Ureter (tissue), 1 donor: ENCODE data around the gene NTN5. TPM values are rescaled to one million over a fixed set of nuclear protein-coding genes. Genes with fewer than 3 reads are reported as not detected.
"Not testable (repeated sequence)": the region's sequence is repeated elsewhere in the genome, so short reads cannot be mapped to it uniquely, and the experiment has no call there.

Source experiments
- DNase-seq: peaks from one replicate; pipeline ENCODE4 v3.0.0-alpha.2; 2020; ENCODE audit warnings: low spot score
- total RNA-seq: library from RNA; stranded (reverse); gene quantifications from one replicate; pipeline ENCODE4 v1.2.4, GENCODE V29; 2023
- donor health status: DM: yes; HTN: yes; CAD: no.

Gene NTN5
- total RNA-seq, 1 donor from 2014 or later = 1.0 TPM

DNA sequence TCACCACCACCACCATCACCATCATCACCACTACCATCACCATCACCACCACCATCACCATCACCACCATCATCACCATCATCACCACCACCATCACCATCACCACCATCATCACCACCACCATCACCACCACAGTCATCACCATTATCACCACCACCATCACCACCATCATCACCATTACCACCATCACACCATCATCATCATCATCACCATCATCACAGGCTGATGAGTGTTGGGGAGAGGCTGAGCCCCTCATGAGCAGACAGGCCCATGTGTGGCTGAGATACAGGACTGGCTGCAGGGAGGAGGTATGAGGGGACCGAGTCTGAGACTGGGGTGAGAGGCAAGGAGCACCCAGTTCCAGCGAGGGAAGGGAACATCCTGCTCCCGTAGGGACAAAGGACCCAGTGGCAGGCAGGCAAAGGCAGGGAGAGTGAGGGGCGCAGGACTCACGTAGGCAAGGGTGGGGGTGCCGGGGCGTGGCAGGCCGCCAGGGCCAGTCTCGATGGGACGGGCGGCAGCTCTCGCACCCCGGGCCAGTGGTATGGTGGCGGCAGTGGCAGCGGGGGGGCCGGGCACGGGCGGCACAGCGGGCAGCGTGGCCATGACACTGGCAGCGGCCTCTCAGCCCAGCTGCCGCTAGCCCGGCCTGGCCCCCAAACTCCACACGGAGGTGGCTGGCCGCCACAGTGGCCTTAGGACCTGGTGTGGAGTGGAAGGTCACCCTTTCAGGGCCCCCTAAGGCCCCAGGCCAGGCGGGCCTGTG, 2.7 kb downstream of the NTN5 start:
- DNase-seq = no peak

DNA sequence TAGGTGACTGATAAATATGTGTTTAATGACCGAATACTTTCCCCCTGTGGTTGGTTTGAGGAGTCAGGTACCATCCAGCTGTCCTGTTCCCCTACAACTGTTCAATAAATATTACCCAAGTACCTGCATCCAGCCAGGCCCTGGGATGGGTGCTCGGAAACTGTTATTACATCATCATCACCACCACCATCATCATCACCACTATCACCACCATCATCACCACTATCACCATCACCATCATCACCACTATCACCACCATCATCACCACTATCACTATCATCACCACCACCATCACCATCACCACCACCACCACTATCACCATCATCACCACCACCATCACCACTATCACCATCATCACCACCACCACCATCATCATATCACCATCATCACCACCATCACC, 4.1 kb downstream of the NTN5 start:
- DNase-seq = no peak

DNA sequence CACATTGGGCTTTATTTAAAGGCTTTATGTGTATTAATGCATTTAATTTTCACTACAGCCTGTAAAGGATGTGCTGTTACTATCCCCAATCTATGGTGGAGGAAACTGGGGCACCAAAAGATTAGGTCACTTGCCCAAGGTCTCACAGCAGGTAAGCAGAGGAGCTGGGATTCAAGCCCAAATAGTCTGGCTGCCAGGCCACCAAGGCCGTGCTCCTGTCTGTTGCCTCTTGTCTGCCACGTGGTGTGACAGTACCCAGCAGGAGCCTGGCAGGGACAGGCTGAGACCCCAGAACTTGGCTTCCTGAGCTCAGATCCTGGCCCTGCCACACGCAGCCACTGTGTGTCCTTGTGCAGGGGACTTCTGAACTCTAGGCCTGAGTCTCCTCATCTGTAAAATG, 4.5 kb downstream of the NTN5 start:
- DNase-seq = no peak

DNA sequence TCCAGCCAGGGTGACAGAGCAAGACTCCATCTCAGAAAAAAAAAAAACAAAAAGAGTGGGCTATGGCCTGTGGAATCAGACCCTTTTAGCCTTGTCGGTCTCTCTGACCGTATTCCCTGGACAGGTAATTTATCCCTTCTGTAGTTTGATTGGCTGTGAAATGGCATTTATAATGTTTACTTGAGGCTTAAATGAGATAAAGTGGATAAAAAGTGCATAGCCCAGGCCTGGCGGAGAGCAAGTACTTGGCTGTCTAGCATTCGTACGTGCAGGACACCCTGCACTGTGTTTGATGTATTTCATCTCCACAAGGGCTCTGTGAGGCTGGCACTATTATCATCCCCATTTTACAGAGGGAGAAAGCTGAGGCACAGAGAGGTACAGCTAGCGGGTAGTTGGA, 7.0 kb downstream of the NTN5 start:
- DNase-seq = no peak

DNA sequence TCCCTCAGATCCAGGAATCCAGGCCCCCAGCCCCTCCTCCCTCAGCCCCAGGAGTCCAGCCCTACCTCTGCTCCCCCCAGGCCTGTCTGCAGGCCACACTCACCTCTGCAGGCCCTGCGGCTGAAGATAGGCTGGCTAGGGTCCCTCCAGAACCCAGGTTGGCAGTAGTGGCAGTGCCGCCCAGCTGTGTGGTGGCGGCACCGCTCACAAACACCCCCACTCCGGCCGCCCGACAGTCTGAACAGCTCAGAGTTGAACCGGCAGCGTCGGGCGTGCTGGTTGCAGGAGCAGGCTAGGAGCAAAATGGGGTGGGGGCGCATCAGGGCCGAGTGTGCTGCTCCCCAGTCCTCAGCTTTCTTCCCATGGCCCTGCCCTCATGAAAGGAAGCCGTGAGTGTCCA, 8.3 kb downstream of the NTN5 start:
- no peak for DNase-seq

DNA sequence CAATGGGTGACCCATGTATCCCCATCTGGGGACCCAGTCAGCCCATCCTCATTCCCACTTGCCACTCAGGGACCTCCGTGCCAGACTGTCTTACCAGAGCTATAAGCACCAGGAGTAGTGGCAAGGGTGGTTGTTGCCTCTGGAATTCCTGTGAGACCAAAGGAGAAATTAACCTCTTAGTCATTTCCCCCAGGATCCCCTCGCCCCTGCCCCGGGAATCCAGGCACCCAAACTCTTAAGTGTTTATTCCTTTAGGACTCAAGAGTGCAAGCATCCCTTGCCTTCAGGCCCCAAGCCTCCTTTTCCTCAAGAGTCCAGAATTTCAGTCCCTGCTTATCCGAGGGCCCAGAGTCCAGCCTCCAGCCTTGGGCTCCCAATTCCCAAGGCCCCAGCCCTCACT, 9.2 kb downstream of the NTN5 start:
- no peak for DNase-seq

DNA sequence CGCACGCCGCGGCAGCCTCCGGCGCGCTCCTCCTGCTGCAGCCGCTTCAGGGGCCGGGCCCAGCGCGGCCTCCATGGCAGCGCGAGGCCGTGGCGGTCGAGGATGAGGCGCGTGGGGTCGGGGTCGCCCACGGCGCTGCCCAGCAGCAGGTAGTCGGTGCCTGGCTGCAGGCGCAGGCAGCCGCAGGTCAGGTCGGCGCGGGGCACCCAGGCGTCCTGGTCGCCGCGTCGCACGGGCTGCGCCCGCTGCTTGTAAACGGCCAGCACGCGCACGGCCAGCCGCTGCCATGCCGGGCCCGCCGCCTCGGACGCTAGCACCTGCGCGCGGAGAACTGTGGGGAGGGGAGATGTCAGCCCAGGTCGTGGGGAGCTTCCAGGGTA, 11.1 kb downstream of the NTN5 start:
- no peak for DNase-seq

DNA sequence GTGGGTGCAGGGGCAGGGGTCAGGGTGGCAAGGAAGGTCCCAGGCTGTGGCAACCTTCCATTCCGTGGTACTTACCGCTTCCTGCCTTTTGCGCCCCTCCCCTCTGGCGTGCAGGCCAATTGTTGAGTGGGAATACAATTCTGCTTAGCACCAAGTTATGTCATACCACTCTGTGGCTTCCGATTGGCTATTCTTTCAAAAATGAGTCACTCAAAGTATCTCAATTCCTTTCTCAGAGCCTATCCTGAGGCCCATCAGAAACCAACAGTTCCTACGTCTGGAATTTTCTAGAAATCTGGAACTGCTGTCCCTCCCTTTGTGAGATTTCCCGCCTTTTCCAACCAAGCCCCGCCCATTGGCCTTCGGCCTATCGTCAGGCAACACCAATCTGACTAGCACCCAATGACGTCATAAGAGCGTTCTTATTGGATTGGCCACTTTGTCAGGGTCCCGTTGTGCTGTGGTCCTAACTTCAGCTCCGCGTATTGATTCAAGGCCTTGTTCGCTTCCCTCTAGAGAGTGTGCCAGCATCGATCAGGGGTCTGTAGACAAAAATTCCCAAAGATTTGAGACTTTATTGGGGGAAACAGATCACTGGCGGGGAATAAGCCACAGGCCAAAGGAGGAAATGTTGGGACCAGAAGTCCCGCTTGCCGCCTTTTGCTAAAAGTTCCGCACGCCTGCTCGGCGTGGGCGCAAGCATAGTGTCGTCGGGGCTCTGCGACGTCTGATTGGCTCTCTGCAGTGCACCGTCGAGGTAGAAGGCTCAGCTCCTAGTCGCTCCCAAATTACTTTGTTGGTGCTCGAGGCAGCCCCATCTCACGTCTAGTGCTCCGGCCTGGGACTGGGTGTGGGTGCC, 11.7 kb downstream of the NTN5 start:
- DNase-seq = peak; percentile 86

DNA sequence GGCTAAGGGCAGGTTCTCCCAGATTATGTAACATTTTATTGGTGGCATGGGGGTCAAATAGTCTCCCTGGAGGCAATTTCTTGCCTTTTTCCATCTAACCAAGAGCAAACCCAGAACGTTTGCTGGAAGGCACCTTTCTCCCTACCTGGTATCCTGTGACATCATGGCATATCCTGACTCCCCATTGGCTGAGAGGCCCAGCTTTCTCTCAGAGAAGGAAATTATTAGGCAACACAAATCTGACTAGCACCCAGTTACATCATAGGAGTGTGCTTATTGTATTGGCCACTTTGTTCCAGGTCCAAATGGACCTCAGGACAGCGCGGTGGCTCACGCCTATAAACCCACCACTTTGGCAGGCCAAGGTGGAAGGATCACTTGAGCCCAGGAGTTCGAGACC, 13.0 kb downstream of the NTN5 start:
- DNase-seq = no peak

DNA sequence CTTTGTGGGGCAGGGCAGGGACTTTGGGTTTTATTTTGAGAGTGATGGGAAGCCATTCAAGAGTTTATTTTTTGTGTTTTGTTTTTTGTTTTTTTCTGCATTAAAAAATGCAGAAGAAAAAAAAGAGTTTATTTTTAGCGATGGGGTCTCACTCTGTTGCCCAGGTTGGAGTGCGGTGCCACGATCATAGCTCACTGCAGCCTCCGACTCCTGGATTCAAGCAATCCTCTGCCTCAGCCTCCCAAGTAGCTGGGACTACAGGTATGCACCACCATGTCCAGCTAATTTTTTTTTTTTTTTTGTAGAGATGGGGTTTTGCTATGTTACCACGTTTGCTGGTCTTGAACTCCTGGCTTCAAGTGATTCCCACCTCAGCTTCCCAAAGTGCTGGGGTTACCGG, 14.3 kb downstream of the NTN5 start:
- no peak for DNase-seq

DNA sequence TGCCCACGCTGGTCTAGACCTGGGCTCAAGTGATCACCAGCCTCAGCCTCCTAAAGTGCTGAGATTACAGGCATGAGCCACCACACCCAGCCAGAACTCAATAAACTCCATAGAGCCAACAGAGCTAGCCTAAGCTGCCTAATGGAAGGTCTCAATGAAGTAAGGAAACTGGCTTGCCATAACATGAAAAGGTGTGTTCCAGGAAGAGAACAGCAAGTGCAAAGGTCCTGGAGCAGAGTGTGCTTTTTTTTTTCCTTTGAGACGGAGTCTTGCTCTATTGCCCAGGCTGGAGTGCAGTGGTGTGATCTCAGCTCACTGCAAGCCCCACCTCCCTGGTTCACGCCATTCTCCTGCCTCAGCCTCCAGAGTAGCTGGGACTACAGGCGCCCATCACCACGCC, 15.0 kb downstream of the NTN5 start:
- DNase-seq = not testable (repeated sequence)

DNA sequence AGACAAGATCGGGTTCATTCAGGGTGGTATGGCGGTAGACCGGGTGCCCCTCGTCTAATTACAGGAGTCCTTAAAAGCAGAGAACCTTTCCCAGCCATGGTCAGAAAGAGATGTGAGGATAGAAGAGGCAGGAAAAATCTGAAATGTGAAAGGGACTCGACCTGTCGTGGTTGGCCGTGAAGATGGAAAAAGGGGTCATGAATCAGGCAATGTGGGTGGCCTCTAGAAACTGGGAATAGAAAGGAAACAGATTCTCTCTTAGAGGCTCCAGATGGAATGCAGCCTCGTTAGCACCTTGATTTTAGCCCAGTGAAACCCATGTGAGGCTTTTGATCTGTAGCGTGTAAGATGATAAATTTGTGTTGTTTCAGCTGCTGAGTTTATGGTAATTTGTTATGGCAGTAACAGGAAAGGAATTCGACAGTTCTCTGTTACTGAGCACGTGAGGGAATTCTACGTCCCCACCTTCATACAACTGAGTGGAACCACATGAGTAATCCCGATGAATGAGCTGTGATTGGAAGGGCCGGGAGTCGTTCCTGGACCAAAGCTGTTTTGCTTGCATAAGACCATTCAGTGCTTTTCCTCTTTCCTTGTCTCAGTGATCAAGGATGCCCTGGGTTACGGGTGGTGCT, 15.9 kb downstream of the NTN5 start:
- no peak for DNase-seq

DNA sequence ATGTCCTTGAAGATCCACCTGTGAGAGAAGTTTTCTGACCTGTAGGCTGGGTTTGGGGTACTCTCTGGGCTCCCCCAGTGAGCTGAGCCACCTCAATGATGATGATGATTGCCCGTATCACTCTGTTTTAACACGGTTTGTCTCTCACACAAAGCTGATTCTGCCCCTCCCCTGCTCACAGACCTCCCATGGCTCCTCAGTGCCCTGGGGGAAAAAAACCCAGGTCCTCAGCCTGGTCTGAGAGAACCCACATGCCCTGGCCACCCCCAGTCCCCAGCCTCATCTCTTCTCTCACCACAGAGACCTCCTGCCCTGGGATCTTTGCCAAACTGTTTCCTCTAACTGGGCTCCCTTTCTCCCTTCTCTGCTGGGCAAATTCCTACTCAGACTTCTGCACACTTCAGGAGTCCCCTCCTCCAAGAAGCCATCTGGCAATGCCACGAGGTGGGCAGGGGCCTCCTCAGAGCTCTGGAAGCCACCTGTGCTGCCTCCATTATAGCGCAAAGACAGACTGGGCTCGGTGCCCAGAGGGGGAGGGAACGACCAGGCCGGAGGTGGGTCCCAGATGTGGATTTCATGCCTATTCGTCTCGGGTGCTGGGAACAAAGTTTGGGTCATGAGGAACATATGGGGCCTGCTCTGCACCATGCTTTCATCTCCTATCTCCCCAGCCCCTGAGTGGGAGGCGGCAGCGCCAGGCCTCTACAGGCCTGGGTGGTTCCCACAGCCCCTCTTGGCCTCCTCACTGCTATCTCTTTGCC, 18.3 kb downstream of the NTN5 start:
- DNase-seq = no peak

DNA sequence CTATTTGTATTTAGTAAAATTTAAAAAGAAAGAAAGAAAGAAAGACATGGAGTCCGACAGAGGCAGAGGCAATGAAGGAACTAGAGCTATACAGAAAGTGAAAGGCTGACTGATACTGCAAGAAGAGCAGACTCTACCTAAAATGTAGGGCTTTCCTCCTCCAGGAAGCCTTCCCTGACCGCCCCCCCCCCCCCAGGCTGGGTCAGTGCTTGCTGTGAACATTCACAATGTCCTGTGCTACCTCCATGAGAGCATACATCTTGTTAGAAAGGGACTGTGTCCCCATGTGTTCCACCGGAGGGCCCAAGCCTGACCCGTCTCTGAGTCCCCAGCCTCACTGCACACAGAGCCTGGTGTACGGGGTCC, 21.2 kb downstream of the NTN5 start:
- DNase-seq = no peak

DNA sequence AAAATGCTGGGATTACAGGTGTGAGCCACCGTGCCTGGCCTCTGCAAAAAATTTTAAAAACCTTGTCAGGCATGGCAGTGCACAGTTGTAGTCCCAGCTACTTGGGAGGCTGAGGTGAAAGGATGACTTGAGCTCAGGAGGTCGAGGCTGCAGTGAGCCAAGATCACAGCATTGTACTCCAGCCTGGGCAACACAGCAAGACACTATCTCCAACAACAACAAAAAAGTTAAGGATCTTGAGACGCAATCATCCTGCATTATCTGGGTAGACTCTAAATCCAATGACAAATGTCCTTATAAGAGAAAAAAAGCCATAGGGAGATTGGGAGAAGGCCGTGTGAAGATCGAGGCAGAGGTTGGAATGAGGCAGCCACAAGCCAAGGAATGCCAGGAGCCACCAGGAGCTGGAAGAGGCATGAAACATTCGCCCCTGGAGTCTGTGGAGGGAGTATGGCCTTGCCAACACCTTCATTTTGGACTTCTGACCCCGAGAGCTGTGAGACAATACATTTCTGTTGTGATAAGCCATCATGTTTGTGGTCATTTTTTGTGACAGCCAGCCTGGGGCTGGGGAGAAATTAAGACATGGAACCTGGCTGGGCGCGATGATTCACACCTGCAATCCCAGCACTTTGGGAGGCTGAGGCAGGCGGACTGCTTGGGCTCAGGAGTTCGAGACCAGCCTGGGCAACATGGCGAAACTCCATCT, 21.7 kb downstream of the NTN5 start:
- DNase-seq = no peak

DNA sequence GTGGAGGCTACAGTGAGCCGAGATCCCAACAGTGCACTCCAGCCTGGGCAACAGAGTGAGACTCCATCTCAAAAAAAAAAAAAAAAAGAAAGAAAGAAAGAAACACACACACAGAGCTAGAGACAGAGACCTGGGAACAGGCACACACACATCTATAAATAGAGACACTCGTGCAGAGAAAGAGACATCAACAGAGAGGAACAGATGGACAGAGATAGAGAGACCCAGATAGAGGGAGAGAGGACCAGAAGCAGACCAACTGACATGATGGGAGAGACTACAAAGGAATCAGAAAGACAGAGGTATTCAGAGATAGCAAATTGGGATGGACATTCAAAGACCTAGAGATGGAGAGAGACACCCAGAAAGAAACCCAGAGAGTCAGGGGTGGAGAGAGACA, 24.7 kb downstream of the NTN5 start:
- DNase-seq = no peak

DNA sequence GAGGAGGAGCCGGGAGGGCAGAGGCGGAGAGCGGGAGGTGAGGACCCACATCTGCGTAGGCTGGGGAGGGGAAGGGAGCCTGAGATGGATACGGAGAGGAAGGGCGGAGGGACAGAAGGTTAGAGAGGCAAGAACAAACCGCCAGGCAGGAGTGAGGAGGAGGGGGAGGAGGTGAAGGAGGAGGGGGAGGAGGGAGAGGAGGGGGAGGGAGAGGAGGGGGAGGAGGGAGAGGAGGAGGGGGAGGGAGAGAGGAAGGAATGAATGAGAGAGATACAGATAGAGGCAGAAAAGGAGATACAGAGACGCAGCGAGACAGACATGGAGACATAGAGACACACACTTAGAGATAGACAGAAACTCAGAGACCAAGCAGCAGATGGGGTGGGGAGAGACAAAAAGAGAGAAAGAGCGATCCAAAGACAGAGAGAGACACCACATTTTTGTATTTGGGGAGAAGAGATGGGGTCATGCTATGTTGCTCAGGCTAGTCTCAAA, 26.0 kb downstream of the NTN5 start:
- DNase-seq = no peak

DNA sequence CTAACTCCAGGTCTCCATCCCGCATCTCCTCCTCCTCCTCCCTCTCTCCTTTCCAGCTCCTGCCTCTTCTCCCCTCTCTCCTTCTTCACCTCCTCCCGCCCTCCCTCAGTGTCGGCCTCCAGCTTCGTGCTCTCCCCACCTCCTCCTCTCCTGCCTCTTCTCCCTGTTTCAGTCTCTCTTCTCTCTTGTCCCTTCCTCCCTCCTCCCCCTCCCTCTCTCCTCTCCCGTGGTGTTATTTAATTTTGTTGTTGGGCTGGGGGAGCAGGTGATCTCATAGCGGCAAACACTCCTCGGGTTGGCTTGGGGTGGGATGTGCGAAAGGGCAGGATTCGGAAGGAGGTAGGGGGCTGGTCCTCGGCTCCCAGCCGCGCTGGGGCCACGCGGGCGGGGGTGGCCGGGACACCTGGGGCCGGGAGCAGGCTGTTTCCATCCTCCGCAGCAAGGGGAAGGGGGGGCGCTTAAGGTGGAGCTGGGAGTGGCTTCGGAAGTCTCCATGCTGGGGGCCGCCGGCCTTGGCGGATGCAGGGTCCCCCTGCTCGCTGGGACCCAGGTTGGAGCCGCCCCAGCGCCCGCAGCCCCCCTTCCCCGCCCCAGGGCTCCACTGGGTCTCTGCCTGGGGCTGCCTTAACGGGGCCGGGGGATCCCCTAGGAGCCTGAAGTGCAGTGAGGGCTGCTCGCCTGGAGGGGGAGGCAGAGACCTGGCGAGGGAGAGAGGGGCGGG, 26.7 kb downstream of the NTN5 start, which contains the start of gene CA11:
Gene CA11, minus strand, starts transcription at position 187 of the 721 bp plus-strand sequence. CDS start 555 bp downstream, outside the sequence.
- peak; percentile 93 for DNase-seq

DNA sequence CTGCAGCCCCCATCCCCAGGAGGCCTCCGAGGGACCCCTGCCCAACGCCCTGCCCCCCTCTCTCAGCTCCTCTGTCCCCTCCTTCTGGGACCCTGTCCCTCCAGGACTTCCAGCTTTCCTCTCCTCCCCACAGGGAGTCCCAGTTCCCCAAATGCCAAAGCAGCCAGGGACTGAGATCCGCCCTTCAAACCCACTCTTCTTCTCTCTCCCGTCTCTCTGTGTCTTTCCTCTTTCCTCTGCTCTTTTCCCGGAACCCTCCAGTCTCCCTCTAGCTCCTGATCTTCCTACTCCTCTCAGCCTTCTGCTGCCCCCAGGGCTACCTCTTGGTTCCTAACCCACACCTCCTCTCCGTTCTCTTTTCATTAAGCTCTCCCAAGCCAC, 27.2 kb downstream of the NTN5 start:
- no peak for DNase-seq

DNA sequence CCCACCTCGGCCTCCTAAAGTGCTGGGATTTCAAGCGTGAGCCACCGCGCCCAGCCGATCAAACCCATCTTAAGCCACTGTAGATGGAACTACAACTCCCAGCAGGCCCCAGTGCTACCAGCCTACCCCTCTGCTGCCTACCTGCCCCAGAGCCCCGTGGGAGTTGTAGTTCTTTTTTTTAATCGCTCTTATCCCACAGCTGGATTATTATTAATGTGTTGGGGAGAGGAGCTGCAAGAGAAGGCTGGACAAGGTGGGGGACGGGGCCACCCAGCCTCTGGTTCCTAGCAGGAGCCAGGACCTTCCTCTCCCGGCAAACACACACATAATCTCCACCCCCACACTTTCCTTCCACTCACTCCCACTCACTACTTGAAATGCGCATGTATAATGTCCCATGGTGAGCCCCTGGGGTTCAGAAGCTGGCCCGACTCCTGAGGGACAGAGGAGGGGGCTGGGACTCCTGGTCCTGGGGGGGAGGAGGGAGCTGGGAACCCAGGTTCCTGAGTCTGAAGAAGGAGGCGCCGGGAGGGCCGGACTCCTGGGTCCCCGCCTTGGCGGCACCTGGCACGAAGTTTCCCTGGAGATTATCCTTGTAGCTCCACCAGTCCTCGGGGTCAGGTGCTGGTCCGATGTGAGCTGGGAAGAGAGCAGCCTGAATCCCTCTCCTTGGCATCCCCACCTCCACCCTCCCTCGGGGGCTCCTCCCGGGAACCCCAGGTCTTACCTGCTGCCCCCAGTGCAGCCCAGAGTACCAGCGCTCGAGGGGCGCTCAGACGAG, 27.8 kb downstream of the NTN5 start:
- peak; percentile 82 for DNase-seq
